GM12801 (cell line): ENCODE measurements around the gene AGPAT4.

Experiments used
- TF ChIP-seq, protein P1 (sequence below): IDR thresholded peaks from one replicate; pipeline ENCODE4 v1.5.1; 2011; ENCODE audit warnings: control low read depth; ENCODE audit not compliant: insufficient read length; ENCODE audit errors: extremely low read depth

The AGPAT4 gene

GRCh38 chr6:161161889-161162624 lies 111.8 kb downstream of the AGPAT4 start:
- TF ChIP-seq, protein P1, sequence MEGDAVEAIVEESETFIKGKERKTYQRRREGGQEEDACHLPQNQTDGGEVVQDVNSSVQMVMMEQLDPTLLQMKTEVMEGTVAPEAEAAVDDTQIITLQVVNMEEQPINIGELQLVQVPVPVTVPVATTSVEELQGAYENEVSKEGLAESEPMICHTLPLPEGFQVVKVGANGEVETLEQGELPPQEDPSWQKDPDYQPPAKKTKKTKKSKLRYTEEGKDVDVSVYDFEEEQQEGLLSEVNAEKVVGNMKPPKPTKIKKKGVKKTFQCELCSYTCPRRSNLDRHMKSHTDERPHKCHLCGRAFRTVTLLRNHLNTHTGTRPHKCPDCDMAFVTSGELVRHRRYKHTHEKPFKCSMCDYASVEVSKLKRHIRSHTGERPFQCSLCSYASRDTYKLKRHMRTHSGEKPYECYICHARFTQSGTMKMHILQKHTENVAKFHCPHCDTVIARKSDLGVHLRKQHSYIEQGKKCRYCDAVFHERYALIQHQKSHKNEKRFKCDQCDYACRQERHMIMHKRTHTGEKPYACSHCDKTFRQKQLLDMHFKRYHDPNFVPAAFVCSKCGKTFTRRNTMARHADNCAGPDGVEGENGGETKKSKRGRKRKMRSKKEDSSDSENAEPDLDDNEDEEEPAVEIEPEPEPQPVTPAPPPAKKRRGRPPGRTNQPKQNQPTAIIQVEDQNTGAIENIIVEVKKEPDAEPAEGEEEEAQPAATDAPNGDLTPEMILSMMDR = no peak

DNA sequence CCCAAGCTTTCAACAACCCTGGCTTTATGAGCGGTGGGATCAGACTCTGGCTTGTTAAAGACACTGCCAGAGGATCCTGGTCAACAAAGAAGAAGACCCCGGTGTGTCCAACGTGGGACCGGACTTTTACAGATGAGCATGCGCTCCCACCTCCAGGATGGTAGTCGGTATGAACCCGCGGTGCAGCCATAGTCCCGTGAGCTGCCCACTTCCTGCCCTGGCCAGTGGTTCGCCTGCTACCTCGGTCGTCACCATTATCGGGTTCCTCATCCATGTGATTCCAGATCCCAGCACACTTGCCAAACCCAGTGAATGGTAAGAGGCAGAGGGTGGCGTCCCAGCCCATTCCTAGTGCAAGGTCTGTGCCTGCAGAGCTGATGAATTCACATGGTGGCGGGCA lies 112.7 kb downstream of the AGPAT4 start:
- TF ChIP-seq, protein P1 = no peak

DNA sequence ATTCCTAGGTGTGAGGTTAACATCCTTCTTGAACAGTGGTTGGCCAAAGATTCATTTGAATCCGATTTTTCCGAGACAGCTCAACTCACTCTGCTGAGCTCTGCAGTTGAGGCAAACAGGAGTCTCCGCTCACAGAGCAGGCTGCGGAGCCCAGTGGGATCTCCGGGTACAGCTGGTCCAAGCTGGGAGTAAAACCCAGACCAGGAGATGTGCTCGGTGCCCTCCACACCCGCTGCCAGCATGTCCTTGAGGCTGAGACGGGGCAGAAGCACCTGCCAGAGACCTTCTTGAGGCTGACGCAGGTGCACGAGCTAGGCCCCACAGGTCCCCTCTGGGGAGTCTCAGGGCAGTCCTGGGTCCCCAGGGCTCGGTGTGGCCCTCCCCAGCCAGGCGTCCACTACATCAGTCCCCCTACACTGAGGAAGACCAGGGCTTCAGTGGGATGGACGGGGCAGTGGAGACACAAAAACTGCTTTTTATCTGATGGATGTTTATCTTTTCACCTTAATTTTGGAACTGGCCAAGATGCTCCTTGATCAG lies 119.0 kb downstream of the AGPAT4 start:
- TF ChIP-seq, protein P1 = no peak

GRCh38 chr6:161153725-161154124 lies 120.1 kb downstream of the AGPAT4 start:
- TF ChIP-seq, protein P1 = no peak

- TF ChIP-seq, protein P1 = no peak
Measured at GRCh38 chr6:161152907-161153662, 120.8 kb downstream of the AGPAT4 start.

GRCh38 chr6:161152527-161152862 lies 121.4 kb downstream of the AGPAT4 start:
- TF ChIP-seq, protein P1 = no peak

- TF ChIP-seq, protein P1 = no peak
Measured at GRCh38 chr6:161151660-161152526, 122.0 kb downstream of the AGPAT4 start.
